ENCODE data around the gene INSRR.

The INSRR gene

DNA sequence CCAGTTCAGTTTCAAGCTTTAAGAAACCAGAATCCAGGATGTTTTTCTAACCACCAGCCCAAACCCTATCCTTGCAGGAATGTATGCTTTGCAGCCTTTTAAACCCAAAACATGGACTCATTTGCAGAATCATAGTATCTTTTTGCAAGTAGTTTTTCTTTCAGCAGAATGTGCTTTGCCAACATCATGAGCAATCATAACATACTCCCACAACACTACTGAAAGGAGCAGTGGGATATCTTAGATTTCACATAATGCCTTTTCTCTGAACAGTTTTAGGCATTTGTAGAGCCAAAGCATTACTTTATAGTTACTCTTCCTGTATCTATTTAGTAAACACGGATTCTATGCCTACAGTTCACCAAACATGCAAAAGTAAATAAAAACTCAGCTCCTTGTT, 32.3 kb downstream of the INSRR start:
- DNase-seq (ENCODE audit: low read depth): no peak

GRCh38 chr1:156823210-156823790, 35.6 kb downstream of the INSRR start:
- DNase-seq (ENCODE audit: low read depth): no peak

DNA sequence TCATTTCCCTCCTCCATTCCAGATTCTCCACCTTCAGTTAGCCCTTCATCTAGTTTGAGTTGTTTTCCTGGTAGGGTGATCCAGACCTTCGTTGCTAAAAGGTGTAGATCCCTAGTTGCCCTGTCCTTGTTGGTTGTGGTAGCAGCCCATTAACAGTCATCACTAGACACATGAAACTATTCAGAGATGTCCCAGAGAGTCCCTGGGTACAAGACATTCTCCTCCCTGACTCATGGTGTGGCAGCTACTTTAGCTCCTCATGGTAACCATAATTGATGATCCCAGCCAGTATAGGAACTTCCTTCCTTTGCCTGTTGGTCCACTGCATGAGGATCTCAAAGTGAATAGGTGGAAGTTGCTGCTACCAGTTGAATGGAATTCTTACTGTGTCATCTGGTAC, 36.2 kb downstream of the INSRR start:
- DNase-seq (ENCODE audit: low read depth): no peak

DNA sequence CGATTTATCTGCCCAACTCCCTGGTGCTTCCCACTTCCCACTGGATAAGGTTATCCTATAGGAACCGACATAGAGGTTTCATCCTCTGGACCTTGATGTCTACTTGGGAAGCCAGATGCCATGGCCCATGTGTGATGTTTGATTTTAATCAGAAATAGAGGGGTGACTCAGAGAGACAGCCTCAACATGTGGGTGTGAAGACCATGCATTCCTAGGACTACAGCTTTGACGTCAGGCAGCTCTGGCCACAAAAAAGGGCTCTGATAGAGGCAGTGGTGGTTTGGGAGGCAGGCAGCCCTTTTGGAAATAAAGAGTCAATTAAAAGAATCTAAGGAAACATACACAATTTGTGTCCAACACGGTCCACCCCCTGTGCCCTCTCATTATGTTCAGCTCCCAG, 37.1 kb downstream of the INSRR start:
- peak; percentile 37 for DNase-seq (ENCODE audit: low read depth)

GRCh38 chr1:156816561-156817328, 42.2 kb downstream of the INSRR start, which contains the start of gene SH2D2A:
SH2D2A (minus strand) TSS chr1:156816848; CDS start chr1:156816708, 140 bp downstream.
- DNase-seq (ENCODE audit: low read depth): peak; percentile 96

GRCh38 chr1:156815961-156816422, 42.9 kb downstream of the INSRR start:
- no peak for DNase-seq (ENCODE audit: low read depth)

DNA sequence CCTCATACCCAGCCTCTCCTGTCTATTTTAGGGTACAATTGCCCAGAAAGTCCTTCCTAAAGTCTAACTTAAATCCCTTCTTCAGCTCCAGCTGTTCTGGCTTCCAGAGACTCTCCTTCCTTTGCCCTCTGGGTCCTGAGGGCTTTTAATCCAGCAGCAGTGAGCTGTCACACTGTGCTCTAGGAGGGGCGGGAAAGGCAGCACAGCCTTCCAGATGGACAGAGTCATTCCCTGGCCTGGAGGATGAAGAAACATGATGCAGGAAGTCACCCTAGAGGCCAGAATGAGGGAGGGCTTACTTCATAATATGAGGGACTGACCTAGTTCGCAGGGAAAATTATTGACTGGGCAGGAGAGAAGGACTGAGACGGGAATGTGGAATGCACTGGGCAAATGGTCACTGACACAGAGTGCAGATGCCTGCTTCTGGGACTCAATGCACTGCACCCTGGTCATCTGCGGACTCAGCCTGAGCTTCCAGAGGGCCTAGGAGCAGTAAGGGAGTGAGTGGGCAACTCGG, 43.5 kb downstream of the INSRR start:
- no peak for DNase-seq (ENCODE audit: low read depth)

DNA sequence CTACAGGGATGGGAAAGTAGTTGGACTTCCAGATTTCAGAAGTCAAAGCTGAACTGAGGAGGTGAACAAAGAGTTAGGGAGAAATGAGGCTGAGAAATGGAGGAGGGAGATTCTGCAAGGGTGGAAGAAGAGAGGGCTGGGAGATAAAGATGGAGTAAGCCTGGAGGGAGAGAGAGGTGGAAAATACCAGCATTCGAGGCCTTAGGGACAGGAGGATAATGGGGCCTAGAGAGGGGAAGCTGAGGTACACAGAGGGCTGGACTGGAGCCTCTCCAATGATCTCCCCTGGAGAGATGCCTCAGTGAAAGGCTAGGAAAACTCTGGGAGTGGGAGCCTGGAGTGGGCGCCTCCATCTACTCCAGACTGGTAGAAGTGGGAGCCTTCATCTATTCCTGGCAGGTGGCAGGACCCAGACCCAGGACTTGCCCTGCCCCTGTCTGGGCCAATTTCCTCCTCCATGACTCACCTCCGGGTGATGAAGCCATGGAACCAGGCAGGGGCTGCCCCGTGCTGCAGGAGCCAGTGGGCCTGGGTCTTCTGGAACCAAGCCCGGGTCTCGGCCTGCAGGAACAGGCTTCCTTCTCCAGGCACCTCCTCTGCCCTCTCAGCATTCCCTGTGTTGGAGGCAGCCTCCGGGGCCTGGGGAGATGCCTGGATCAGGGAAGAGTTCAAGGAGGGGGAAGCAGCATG, 44.2 kb downstream of the INSRR start:
- DNase-seq (ENCODE audit: low read depth): no peak

- DNase-seq (ENCODE audit: low read depth): peak; percentile 75
These were observed 45.0 kb downstream of the INSRR start for GRCh38 chr1:156813750-156814570.

DNA sequence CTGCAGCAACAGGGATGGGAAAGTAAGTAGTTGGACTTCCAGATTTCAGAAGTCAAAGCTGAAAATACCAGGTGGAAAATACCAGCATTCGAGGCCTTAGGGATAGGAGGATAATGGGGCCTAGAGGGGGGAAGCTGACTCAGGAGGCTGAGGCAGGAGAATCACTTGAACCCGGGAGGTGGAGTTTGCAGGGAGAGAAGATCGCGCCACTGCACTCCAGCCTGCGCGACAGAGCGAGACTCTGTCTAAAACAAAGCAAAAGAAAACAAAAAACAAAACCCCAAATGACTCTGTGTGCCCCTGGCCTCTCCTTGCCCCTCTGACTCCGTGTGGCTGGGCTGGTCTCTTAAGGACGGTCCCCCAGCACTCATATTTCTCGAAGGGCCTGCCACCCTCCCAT, 45.6 kb downstream of the INSRR start:
- no peak for DNase-seq (ENCODE audit: low read depth)

DNA sequence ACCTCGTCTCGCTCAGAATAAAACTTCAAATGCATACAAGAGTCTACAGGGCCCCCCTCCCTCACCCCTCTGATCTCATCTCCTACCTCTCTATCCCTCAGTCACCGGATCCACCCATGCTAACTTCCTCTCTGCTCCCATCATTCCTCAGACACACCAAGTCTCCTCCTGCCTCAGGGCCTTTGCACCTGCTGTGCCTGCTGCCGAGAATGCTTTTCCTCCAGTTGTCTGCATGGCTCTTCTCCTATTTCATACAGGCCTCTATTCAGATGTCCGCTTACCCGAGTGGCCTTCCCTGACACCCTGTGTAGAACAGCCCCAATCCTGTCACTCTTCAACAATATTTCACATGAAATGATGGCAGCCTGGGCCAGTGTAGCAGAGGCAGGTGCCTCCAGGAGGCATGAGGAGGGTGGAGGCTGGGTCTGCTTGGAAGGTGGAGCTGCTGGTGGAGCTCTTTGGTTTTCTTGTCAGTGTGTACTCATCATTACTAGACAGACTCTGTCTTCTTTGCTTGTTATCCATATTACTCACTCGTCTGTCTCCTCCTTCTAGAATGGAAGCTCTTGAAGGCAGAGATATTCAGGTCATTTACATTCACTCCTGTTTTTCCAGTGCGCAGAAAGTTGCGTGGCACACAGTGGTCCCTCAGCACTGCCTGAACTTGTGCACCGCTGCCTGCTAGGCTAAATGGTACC, 46.5 kb downstream of the INSRR start:
- DNase-seq (ENCODE audit: low read depth): no peak

GRCh38 chr1:156811168-156811567, 47.7 kb downstream of the INSRR start:
- no peak for DNase-seq (ENCODE audit: low read depth)

DNA sequence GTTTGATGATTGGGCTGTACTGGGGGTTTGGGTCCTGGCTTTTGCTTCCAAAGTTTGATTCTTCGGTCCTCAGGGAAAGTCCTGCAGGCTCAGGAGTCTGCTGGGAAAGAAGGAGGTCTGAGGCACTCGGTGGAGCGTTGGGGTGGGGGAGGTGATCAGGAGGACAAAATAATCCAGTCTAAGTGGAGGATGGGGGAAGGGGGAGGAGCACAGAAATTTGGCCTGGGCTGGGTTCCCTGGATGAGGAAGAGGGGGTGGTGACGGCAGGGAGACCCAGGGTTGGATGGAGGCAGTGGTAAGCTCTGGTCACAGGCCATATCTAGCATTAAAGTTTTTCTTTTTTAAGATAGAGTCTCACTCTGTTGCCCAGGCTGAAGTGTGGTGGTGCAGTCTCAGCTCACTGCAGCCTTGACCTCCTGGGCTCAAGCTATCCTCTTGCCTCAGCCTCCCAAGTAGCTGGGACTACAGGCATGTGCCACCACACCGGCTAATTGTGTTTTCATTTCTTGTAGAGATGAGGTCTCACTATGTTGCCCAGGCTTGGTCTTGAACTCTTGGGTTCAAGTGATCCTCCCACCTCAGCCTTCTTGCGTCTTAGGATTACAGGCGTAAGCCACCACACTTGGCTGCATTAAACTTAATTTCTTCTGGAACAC, 49.1 kb downstream of the INSRR start:
- DNase-seq (ENCODE audit: low read depth): no peak

- no peak for DNase-seq (ENCODE audit: low read depth)
These were observed 49.6 kb downstream of the INSRR start for GRCh38 chr1:156809281-156809680.

DNA sequence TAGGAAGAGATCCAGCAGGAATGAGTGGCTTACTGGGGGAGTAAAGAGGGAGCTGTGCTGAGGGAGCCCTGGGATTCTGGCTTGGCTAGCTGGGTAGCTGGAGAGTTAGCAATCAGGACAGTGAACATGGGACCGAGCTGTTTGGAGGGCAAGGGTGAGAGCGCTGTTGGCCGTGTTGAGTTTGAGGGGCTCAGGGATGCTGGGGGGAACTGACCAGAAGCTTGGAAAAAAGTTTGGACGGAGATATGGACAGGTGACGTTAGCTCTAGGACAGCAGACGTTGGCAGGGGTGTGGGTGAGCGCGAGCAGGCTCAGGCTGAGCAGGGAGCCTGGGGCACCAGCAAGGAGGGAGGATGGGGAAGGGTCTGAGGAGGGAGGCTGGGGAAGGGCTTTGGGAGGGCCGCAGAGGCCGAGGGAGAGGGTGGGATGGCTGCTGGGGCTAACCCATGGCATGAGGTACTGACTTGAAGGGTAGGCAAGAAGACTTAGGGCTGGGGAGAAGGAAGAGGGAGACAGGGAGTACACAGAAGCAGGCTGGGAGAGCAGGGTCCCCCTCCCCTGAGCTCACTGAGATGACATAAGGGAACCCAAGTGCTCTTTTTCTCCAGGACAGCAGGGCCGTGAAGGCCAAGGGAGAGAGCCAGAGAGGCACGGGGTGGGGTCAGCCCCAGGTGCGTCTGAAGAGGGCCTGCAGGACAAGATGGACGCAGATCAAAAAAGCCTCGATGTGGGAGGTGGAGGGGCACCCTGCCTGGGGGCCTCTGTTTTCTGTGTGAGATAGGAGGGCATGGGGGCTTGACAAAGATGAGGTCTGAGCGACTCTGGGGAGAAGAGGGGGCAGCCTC, 50.5 kb downstream of the INSRR start:
- DNase-seq (ENCODE audit: low read depth): no peak

GRCh38 chr1:156807627-156808026, 51.3 kb downstream of the INSRR start:
- no peak for DNase-seq (ENCODE audit: low read depth)

DNA sequence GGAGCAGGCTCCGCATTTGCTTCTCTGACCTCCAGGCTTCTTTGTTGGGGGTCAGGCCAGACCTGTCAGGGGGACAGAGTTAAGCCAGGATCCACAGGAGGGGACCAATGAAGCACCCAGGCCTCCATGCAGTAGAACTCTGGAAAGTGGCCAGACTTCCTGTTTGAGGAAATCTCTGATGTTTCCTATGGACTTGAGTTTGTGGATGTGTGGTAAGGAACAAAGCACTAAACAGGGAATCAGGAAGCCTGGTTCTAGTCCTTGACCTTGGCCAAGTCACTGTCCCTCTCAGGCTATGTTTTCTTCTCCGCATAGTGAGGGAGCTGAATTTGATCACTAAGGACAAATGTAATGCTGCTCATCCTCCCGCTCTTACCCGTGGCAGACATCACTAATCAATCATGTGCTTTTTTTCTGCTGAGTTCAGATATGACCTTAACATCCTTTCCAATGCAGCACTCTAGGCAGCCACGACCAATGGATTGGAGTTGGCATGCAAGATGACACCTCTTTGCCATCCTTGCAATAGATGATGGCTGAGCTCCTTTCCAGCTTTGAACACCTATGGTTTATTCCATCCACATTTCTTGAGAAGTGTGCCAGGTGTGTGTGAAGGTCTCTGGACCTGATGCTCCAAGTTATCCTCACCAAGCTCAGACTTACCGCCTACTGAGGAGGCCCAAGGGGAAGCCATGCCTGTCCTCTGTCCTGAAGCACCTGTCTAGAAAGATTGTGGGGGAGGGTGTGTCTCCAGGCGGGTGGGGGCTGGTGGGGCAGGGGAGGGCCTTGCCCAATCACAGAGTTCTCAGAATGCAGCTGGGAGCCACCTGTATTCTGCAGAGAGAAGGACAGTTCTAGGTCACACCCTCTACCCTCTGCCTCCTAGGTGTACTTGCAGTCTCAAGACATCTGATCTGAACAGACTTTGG, 52.1 kb downstream of the INSRR start:
- no peak for DNase-seq (ENCODE audit: low read depth)

DNA sequence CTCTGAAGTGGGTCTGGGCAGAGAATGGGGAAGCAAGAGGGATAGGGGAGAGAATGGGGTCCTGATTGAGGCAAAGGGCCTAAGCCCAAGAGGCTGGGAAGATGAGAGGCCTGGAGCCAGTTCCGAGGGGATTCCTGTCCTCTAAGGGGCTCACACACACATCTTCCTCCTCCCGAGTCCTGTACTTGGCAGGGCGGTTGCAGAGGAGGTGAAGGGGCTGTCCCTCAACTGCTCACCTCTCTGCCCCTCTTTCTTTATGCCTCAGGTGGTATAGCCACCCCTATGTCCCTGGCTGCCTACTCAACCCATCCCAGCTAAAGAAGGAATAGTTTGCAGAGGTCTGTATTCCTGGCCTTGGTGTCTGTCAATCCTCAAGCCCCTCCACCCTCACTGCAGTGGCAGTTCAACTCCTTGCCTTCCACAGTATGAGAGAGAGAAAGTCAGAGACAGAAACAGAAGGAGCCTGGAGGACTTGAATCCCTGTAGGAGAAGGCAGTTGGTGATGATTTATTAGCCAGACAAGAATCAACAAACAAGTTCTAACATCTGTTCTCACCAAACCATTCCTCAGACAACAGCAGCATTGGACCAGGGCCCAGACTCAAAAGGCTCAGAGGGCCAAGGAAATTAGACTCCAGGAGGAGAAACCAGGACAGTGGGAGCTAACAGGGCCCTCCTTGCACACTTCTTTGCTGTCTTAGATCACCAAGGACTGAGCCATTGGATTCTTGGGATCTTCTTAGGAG, 53.0 kb downstream of the INSRR start:
- DNase-seq (ENCODE audit: low read depth): no peak
